HG03520 (cell line): Measurements from ENCODE around the gene BEAN1.

Experiments
- ATAC-seq: cut with Tn5 transposase; IDR thresholded peaks from one replicate; pipeline ENCODE4 v1.9.1; 2021; ENCODE audit warnings: mild to moderate bottlenecking, moderate library complexity; ENCODE audit not compliant: unreplicated experiment

BEAN1 gene

DNA sequence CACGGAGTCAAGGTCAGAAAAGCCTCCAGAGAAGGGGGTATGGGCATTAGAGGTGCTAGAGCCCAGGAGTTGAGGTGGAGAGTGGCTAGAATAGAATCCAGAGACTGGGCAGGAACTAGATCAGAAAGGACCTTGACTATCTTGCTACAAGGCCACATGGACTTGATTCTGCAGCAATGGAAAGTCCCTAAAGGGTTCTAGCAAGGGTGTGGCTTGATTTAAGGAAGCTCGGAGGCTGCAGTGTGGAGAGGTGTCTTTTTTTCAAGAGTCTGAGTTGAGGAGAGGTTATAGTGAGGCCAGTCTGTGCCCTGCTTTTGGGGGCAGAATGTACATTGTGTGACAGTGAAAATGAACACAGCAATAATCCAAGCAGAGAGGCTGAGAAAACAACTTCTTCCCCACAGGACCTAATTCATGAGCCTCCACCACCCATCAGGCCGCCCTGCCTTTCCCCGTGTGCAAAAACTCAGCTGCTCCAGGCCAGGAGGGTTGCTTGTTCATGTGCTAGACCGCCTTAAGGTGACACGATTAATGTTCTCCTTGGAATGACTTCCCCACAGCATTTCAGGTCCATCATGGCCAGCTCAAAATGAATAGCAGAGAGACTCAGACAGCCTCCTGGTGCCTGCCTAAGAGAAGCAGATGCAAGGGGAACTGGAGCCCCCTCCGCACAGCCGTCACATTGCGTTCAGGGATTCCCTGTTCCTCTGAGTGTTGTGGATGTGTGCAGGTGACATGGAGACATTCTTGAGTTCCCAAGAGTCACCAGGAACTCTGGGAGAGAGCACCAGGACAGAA is 8.7 kb upstream of the BEAN1 start:
- no peak for ATAC-seq

DNA sequence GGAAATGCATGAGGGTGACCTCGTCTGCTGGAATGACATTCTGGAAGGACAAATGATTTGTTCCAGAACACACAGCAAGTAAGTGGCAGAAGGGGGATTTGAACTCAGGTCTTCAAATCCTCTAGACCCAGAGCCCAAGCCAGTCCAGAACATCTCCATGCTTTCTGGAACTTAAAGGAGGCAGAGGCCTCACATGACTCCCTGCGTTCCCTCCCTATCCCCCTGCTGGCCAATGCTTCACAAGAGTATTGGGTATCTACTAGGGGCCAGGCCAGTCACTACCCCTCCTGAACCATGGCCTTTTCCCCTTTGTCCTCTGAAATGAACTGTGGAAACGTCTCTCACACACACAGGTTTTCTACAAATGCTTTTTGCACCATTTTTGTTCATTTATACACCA is 7.6 kb upstream of the BEAN1 start:
- no peak for ATAC-seq

DNA sequence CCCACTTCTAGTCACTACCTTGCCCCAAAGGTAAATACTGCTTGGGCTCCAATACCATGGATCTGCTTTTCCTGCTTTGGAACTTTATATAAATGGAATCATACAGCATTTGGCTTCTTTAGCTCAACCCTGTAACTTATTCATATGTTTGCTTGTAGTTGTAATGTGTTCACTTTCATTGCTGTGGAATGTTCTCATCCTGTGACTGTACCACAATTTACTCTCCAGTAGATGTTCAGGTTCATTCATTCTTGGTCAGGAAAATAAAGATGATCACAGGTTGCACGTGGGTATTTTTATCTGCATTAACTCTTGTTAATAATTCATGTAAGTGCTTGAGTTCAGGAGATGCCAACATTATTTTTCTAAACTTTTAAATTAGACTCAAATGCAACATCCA is 6.7 kb upstream of the BEAN1 start:
- ATAC-seq: no peak

- no peak for ATAC-seq
These were observed 5.2 kb upstream of the BEAN1 start for GRCh38 chr16:66421891-66422290.

GRCh38 chr16:66422366-66422765 is 4.7 kb upstream of the BEAN1 start:
- no peak for ATAC-seq

DNA sequence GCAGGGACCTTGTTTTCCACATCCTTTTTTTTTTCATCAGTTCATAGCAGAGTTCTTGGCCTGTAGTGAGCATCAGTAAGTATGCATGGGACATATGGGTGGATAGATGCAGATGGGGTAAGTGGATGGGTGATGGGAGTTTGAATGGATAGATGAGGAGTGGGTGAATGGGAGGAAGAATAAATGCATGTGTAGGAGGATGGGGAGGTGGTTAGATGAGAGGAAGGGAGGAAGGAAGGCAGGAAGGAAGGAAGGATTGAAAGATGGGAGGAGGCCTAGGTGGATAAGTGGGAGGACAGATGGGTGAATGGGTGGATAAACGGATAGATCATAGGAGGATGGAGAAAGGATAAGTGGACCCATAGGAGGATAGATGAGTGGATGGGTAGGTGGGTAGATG is 3.9 kb upstream of the BEAN1 start:
- no peak for ATAC-seq

- ATAC-seq: no peak
These were observed 1.4 kb upstream of the BEAN1 start for GRCh38 chr16:66425651-66426050.

DNA sequence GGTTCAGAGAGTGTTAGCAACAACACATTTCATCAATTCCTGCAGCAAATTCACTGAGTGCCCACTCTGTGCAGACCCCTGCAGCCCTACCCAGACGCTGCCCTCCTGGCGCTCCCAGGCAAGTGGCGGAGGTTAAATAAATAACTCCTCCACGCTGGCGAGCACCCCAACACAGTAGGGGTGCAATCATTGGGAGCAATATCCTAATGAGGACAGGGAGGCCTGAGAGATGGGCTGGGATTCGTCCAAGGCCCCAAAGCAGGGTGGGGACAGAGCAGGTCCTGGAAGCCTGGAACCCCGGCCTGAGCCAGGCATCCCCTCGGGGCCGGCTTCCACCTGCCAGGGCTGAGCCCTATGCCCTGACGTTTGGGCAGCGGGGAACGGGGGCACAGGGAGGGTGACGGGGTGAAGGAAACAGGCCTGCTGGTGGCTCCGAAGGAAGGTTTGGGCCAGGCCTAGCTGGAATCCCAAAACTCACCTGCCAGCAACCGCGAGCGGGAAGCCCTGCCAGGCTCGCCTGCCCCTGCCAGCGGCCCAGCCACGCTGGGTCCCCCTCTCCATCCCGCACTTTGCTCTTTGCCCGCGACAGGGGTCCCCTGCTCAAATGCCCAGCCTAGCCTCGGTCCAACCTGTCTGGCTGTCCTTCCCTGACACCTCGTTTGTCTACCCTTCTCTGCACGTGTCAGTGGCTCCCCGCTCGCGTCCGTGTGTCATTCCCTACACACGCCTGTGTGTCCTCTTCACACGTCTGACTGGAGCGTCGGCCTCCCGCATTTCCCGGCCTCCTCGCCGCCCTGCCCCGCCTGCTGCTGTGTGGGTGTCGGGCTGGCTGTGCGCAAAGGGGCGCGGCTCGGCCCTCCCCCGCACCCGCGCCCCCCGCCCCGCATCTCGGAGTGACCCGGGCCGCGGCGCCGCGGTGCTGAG is 721 bp upstream of the BEAN1 start:
- ATAC-seq: no peak

DNA sequence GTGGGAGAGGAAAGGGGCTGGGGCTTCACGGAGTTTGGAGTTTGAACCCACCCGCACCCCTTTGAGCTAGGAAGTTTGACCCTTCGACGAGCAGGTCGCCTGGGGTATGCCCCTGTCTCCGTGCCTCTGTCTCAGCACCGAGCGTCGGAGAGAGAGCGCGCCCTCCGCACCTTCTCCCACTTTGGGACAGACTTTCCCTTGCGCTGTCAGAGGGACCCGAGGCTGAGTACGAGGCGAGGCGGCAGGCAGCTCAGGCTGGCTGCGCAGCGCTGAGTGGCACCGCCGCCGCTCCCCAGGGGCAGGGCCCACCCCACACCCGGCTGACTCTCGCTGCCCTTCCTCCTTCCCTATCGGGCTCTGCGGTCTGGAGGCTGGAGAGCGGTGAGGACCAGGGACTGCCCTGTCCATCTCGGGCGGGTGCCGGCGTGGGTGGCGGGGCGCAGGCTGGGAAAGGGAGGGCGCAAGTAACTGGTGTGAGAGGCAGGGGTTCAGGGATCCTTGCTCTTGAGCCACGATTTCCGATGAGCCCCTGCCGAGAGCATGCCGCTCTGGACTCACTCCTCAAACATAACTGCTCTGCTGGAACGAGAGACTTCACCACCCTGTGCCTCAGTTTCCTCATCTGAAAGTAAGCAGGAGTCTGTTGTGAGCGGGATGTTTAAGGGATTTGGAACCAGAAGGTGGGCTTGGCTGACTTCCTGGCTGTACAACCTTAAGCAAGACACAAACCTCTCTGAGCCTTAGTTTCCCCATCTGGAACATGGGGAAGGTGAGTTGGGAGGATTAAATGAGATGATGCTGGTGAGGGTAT is 981 bp downstream of the BEAN1 start:
- no peak for ATAC-seq

GRCh38 chr16:66428682-66429251 is 1.7 kb downstream of the BEAN1 start:
- ATAC-seq: no peak

DNA sequence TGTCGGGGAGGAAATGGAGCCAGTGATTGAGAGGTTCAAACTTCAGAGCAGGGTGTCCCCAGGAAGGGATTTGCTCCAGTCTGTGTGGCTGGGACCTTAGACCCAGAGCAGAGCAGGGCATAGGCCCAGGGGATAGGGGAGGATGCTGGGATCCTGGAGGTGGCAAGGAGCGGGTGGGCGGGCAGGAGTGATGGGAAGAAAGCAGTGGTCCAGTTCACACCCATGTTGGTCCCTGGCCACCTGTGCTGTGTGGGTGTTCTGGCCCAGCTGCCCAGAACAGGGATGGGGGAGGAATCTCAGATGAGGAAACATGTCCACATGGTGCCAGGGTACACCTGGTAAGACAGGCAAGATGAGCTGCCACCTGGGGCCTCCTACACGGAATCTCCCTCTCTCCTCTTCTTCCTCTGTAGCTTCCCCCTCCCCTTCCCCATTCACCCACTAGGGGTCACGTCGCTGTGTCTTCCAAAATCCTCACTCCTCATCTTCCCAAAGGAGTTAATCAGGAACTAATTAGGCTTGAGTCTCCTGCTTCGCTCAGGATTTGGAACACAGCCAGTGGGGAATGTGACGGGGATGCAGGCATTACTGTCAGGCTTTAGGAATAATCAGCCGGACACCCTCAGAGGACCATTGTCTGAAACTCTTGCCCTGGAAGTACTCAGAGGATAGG is 2.3 kb downstream of the BEAN1 start:
- no peak for ATAC-seq

DNA sequence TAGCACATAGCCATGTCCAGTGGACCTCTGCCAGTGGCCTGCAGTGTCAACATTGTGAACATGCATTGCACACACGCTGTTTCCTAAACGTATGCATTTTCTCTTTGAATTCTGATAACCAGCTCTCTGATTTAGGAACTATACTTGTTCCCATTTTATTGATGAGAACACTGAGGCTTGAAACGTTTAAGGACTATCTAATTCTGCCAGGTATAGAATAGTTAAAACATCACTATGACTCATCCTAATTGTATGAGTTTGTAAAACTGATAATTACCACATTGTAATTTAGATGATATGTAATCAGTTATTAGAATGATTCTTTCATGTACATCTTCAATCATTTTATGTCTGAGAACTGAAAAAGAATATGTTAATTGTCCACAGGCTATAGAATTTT is 3.1 kb downstream of the BEAN1 start:
- ATAC-seq: no peak

GRCh38 chr16:66431760-66432159 is 4.7 kb downstream of the BEAN1 start:
- ATAC-seq: no peak

DNA sequence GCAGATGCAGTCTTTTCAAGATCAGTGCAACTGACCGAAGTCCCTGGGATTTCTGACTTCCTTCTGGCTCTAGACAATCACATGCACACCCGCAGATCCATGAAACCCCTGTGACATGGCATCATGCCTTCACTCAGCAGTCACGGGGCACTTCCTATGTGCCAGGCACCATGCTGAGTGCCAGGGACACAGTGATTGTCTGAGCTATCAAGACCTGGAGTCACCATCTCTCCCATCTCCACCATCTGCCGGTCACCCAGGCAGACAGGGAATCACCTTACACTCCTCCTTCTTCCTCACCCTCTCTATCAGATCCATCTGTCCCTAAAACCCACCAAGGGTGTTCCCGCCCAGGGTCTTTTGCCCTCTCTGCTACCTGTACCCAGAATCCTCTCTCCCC is 5.3 kb downstream of the BEAN1 start:
- ATAC-seq: no peak

GRCh38 chr16:66434619-66435430 is 7.7 kb downstream of the BEAN1 start:
- ATAC-seq: no peak

GRCh38 chr16:66435896-66436295 is 8.8 kb downstream of the BEAN1 start:
- no peak for ATAC-seq

GRCh38 chr16:66437391-66437945 is 10.4 kb downstream of the BEAN1 start:
- no peak for ATAC-seq

DNA sequence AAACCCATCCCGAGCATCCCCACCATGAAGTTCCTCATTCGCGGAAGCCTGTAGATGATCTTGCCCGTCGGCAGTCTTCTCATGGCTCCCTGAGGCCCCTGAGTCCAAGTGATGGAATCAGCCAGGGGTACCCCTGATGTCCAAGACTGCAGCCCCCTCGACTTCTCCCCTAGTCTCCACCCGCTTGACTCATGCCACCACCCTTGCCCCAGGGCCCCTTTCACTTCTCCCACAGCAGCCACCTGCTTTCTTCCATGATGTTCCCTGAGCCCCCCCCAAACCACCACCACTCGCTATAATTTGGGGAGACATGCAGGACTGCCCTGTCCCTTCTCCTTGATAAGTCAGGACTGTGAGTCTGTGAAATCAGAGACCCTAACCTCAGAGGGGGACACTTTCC is 11.4 kb downstream of the BEAN1 start:
- no peak for ATAC-seq

- no peak for ATAC-seq
These were observed 12.1 kb downstream of the BEAN1 start for GRCh38 chr16:66439051-66439730.
